NCI-H128 (cell line): ENCODE results near the gene GCG.
A peak's percentile ranks its signal among the peaks of the same experiment; 100 is the strongest.

Experiments
- DNase-seq: peaks from one replicate; lab custom pipeline; 2025; ENCODE audit not compliant: unreplicated experiment; lab: John Stamatoyannopoulos, UW

GCG gene

GRCh38 chr2:162153608-162154224, 1.7 kb upstream of the GCG start:
- DNase-seq, result peak; percentile 15

GRCh38 chr2:162149940-162150339, 2.1 kb downstream of the GCG start:
- DNase-seq, result no peak

DNA sequence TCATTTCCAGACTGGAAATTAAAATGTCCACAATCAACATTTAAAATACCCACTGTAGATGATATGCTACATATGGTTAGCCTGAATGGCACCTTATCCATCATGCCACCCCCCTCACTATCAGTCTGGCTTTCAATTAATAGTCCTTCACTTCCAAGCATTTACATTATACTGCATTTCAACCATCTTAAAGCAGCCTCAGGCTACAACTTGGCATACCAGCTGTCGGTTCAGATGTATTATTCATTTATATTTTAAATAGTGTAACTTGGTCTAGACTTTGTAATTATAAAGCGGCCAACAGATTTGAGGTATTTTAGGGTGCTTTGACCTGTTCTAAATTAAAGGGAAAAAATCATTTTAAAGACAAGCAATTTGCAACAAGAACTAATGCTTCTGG, 2.6 kb downstream of the GCG start:
- no peak for DNase-seq

DNA sequence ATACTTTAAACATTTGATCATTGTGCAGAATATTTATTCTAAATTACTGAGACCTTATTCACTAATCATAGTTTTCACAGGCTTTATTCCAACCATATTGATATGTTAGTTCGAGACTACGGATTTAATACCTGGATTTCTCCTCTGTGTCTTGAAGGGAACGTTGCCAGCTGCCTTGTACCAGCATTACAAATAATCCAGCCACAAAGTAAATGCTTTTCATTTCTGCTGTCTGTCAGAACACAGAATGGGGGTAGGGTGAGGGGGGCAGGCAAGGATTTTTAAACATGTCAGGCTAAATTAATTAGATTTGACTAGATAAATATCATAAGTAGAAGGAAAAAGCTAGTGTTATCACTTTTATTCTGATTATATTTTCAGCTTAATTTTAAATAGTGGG, 3.1 kb downstream of the GCG start:
- no peak for DNase-seq

GRCh38 chr2:162143969-162144368, 8.1 kb downstream of the GCG start:
- no peak for DNase-seq

DNA sequence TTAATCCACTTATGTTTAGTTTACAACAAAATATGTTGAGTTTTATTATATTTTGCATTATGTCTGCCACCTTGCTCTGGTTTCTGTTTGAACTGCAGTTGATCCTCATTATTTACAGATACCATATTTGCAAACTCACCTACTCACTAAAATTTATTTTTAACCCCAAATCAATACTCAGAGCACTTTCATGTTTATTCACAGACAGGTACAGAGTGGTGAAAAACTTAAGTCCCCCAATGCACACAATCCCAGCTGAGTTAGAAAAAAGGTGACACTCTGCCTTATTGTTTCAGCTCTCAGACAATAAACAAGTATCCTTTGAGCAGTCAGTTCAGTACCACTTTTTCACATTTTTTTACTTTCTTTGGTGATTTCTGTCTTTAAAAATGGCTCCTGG, 13.7 kb downstream of the GCG start:
- DNase-seq, result no peak

GRCh38 chr2:162127422-162127821, 24.6 kb downstream of the GCG start:
- DNase-seq, result no peak

- DNase-seq, result no peak
These were observed 25.5 kb downstream of the GCG start for GRCh38 chr2:162126527-162126926.

GRCh38 chr2:162126111-162126519, 25.9 kb downstream of the GCG start:
- DNase-seq, result no peak

DNA sequence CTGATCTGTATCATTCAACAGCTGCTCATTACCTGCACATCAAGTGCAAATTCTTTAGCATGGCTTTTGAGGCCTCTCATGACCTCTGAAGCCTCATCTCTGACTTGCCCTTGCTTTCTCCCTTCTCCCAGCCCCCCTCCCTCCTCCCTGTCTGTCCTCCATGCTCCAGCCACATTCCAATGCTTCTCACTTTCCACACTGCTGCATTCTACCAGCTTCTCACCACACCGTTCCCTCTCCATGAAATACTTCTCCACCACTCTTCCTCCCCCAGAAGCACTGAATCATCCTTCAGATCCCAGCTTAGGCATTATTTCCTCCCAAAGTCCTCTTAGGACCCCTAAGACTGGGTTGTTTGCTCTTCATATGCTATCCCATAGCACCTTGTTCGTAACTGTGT, 26.9 kb downstream of the GCG start:
- DNase-seq, result no peak

DNA sequence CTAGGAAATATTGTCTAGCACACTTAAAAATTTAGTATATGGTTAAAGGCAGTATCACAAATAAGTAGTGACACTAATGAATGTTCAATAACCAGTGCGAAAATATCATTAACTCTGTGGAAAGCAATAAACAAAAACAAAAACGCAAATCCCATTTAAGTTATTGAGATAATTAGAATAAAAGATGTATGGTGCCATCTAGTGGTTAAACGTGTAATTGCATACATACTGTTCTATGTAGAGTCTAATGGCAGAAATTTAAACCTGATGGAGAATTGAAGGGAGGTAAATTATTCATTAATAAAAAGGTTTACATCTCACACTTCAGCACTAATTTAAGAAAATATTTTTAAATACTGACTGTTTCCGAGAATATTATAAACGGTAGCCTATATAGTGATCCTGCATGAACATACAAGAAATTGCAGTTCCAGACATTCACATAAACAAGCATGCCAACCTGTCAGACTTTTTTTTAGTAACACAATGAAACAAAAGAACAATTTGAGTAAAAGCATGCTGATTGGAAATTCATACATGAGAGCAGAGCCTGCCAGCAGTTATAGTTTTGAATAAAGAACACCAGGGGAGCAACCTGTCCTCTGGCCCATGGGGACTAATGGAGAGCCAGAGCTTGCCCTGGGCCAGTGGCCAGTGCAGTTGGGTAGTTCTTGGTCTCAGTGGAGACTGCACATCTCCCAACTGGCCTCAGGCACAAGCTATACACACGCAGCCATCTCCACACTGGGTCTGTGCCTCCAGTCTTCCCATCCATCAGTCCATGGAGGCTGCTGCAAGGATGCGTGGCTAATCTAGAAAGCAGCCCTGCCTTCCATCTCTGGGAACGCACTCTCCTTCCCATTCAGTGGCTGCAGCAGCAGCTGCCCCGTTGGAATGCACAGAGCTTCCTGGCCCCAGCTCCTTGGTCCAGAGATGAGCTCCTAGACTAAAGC, 28.0 kb downstream of the GCG start:
- DNase-seq, result peak; percentile 16

DNA sequence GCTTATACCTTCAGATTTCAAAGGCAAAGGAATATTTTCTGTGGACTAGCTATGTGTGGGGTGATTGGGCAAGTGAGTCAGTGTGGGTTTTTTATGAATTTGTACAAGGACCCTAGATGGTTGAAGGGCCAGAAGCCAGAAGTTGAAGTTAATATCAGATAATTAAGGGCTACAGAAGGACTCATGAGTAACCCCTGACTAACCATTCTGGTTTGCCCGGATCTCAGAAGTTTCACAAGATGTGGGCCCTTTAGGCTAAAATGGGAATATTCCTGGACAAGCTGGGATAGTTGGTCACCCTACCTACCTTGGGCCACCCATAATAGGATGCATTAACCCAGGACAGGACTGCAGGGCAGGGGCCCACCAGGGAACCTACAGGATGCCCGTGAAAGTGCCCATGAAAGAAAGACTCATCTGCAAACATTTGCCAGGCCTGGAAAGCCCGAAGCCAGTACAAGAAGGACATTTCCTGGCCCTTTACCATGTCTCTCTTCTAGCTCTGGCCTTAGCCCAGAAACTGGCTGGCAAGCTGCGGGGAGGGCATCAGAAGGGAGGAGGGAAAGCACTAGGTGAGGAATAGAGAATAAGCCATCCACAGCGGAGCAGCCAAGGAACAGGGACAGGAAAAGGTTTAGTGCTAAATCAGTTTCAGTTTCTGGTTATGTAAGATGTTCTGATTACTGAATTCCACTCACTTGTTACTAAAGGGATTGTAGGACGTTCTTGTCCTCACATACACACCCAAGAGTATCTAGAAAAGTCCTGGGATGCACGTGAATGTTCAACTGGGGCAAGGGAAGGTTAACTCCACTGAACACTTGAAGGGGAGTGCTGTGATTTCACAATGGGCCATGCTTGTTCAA, 33.6 kb downstream of the GCG start:
- no peak for DNase-seq

GRCh38 chr2:162116352-162116751, 35.7 kb downstream of the GCG start:
- DNase-seq, result no peak

GRCh38 chr2:162115076-162115475, 37.0 kb downstream of the GCG start:
- DNase-seq, result no peak

DNA sequence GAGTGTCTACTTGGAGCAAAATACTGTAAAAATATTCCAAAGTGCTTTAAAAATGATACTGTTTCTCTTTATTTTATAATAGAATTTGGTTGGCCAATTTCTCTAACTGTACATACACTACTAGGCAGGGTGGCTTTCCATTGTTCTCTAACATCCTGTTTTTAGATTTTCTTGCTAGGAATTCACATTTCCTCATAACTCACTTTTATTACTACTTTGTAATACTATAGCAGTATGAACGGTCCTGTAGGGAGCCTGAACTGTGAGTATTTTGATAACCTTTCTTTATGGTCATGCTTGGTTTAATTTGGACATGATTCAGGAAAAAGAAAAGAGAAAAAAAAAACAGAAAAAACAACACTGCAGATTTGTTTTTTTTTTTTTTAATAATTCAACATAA, 37.8 kb downstream of the GCG start:
- DNase-seq, result no peak

DNA sequence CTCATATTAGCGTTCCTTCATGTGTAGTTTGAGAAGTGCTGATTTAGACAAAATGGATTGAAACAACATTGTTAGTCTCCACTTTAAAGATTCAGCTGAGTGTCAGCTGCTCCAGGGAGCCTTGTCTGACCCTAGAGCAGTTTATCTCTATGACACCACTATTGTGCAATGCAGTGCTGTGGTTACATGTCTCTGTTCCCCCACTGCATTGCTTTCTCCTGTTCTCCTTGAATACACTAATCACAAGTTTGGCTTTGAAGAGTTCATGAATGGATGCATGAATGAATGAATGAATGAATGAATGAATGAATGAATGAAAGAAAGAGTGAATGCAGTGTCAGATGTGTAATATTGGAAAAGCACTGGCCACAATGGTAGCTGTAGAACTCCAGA, 38.3 kb downstream of the GCG start:
- no peak for DNase-seq

DNA sequence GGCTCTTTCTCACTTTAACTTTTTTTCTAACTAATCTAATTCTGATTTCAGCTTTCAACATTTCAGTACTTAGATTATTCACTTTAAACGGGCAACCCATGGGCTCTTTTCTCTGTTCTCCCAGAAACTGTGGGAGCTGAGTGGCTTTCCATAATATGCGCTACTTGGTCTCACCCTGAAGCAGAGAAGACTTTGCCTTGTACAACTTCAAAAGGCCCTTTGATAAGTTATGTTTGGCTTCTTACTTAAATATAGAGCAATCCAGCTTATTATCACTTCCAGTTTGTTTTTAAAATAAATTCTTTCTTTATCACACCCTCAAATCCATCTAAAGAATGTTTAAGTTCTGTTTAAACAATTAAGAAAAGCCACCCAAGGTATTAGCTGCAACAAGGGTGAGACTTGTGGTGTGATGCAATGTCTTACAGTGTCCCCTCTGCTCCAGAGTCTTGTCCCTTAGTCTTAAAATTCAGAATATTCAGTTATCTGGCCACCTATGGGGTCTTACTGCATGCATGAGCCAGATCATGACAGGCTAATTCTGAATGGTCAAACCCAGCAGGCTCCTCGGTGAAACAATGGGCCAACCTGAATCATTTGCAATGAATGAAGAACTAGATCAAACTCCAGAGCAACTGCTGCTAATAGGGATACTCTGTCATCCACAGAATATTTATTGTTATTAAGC, 38.8 kb downstream of the GCG start:
- DNase-seq, result no peak

- DNase-seq, result no peak
These were observed 39.8 kb downstream of the GCG start for GRCh38 chr2:162111958-162112850.

- DNase-seq, result no peak
These were observed 44.6 kb downstream of the GCG start for GRCh38 chr2:162107361-162107901.

GRCh38 chr2:162106746-162107145, 45.3 kb downstream of the GCG start:
- no peak for DNase-seq
